ENCODE data around the gene LY6G6C.

DNA sequence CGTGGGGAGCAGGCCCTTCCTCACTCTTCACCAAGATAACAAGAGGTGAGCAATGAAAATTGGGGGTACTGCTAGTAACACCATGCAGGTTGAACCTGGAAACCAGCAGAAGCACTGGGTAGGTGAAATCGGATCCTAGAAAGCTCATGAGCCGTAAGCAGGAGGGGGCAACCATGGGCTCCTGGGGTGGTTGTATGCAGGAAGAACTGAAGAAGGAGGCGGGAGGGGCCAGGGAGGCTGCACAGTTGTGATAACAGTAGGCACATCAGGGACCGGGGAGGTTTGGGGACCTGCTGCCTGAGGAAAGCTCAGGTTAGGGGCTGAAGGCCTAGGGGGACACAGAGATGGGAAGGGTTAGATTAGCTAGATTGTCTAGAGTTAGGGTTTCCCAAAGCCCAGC, 35.1 kb downstream of the LY6G6C start:
- TF ChIP-seq, protein P1, sequence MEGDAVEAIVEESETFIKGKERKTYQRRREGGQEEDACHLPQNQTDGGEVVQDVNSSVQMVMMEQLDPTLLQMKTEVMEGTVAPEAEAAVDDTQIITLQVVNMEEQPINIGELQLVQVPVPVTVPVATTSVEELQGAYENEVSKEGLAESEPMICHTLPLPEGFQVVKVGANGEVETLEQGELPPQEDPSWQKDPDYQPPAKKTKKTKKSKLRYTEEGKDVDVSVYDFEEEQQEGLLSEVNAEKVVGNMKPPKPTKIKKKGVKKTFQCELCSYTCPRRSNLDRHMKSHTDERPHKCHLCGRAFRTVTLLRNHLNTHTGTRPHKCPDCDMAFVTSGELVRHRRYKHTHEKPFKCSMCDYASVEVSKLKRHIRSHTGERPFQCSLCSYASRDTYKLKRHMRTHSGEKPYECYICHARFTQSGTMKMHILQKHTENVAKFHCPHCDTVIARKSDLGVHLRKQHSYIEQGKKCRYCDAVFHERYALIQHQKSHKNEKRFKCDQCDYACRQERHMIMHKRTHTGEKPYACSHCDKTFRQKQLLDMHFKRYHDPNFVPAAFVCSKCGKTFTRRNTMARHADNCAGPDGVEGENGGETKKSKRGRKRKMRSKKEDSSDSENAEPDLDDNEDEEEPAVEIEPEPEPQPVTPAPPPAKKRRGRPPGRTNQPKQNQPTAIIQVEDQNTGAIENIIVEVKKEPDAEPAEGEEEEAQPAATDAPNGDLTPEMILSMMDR (IDR thresholded peaks at IDR 0.05): no peak
- TF ChIP-seq POLR2A (IDR thresholded peaks at IDR 0.05): no peak
